CD4-positive, alpha-beta T cell treated with Interleukin-1 beta for 1 hour (primary cell): Measurements from ENCODE around the gene GOLGA8B.
"Not testable (repeated sequence)": the region's sequence is repeated elsewhere in the genome, so short reads cannot be mapped to it uniquely, and the experiment has no call there.

Experiments
- DNase-seq, 2 donors: peaks; one replicate each; pipeline ENCODE4 v3.0.0-alpha.2; 2020 to 2022

The GOLGA8B gene

DNA sequence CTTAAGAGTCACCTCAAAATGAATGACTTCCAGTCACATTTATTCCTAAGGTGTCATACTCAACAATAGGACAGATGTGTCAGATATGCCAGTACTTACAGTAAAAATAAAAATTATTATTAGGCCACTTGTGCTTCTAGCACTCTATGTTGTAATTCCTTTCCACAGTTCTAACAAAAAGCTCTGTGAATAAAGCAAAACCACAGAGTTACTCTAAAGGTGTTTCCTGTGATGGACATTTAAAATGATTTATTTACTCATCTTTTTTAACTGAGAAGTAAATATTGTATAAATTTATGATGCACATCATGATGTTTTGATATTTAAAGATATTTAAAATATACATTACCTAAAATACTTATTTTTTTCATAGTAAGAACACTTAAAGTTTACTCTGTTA lies 13.9 kb upstream of the GOLGA8B start:
- DNase-seq = no peak

GRCh38 chr15:34594361-34594760 lies 10.9 kb upstream of the GOLGA8B start:
- no peak for DNase-seq

DNA sequence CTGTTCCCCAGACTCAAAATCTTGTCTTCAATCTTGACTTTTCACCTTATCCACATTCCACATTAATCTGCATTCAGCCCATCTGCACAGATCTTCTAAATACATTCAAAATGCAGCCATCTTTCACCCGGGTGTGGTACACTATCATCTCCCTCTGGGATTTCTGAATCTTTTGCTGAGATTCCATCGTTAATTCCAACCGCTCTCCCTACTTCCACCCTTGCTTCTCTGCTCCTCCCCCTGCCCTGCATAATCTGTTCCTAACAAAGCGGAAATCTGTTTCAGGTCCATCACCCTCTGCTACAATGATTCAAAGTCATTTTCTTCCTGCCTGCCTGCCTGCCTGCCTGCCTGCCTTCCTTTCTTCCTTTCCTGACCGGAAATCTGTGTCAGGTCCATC lies 7.9 kb upstream of the GOLGA8B start:
- no peak for DNase-seq

DNA sequence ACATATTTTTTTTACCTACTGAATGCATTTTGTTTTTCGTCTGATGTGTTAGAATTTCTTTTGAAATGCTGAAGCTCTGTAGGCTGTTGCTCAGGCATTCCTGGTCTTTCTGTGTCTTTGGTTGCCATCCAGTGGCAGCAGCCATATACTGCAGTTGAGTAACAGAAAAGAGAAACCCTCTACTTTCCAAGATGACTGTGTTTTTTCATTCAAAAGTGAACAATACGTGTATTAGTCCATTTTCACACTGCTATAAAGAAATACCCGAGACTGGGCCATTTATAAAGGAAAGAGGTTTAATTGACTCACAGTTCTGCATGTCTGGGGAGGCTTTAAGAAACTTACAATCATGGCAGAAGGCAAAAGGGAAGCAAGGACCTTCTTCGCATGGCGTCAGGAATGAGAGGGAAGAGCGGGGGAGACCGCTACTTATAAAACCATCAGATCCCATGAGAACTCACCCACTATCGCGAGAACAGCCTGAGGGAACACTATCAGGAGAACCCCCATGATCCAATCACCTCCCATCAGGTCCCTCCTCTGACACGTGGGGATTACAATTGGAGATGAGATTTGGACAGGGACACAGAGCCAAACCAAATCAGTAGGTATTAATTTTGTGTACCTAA lies 4.7 kb upstream of the GOLGA8B start:
- peak; percentile 67 to 76 for DNase-seq

- DNase-seq = not testable (repeated sequence)
Measured at GRCh38 chr15:34585966-34586365, 2.5 kb upstream of the GOLGA8B start.

DNA sequence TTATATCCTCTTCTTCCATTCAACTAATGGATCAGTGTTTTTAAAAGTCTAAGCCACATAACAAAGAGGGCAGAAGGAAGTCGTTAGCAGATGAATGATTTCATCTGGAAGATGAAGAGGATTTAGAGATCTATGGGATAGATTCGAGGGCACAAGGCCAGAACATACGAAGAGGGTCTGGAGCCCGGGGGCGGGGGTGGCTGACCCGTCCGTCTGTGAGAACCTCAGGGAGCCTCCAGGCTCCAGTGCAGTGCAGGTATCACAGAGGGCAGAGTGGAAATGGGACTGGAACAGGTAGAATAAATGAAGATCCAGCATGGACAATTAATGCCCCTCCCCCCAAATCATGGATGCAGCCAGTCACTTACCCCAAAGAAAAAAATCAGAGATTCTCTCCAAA lies 1.5 kb upstream of the GOLGA8B start:
- no peak for DNase-seq

DNA sequence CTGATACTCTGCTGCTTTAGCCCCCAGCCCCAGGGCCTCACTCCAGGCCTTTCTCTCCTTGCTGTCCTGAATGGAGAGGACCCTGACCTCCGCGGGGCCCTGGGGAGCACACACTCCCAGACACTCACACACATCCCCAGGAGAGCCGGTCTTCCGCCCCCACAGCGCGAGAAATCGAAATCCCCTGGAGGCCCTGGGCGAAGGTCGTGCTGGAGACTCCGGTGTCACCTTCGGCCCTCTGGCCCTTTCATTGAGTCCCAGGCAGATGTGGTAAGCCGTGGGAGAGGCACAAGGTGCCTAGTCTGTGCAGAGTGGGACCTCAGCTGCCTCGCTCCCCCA lies 848 bp upstream of the GOLGA8B start:
- no peak for DNase-seq

- peak; percentile 22 to 38 for DNase-seq
Measured at GRCh38 chr15:34582461-34583371, 735 bp downstream of the GOLGA8B start.

DNA sequence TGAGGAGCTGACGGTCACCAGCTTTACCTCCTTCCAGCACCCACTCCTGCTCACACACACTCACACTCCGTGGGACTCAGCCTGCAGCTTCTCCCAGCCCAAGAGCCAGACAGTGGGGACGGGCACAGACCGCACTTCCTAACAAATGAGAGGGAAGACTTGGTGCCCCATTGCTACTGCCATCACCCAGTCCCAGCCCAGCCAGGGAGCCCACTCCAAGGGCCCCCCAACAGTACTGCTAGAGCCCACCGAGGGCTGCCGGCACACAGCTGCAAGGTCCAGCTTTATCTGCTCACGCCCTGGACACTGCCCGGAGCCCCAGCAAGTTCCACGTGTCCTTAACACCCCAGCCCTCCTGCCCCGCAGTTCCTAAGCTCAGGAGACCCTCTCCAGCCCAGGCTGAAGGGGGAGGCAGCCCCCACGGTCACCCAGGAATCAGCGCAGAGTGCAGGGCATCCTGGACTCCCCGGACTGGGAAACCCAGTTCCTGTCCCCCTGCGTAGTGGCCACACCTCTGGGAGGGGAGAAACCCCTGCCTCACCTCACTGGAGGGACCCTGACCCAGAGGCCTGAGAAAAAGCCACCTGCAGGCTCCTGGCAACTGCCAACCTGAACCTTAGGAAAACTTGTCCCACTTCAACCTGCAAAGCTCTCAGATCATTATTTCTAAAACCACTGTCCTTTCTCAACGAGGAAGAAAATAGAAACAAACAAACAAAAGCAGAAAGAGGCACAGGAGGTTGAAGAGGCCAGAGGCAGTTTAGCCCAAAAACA lies 1.6 kb downstream of the GOLGA8B start:
- DNase-seq = not testable (repeated sequence)

DNA sequence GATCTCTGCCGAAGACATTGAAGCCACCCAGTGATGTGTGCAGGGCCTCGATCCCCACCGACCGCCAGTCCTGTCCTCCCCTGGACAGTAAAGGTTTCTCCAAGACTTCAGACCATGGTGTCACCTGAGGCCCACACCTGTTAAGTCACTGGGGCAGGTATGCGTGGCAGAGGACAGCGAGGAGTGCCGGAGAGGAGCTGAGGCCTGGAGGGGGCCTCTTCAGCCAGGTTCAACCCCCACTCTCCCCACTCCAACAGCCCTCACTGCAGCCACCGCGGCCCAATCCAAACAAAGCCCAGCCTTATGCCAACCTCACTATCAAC lies 2.4 kb downstream of the GOLGA8B start:
- no peak for DNase-seq

DNA sequence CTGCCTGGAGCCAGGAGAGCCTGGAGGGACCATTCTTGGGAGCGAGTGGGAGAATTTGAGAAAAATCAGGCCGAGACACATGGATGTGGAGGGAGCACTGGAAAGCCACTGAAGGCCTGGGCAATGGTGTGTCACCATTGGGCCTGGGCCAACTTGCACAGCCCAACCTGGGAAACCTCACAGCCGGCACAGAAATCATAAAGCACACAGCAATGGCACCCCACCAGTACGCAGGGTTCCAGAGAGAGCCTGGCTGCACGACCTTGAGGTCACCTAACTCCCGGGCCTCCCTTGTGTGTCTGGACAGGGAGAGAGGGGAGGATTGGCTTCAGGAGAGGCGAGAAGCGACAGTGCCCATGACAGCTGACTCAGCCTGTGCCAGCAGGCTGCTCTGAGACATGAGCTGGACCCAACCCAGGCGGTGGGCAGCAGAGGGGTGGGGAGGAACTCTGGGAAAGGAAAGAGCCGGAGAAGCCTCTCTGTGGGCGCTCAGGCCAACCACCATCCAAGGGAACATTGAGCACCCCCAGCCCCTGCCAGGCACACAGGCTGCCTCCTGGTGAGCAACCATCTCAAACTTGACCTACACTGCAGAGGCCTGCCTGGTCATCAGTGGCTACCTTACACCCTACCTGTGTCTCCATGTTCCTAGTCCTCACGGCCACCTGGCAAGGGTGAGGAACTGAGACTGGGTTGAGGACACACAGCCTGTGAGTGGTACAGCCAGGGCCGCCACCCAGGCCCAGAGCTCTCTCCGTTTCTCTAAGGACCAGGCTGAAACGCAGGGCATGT lies 3.0 kb downstream of the GOLGA8B start:
- not testable (repeated sequence) for DNase-seq

DNA sequence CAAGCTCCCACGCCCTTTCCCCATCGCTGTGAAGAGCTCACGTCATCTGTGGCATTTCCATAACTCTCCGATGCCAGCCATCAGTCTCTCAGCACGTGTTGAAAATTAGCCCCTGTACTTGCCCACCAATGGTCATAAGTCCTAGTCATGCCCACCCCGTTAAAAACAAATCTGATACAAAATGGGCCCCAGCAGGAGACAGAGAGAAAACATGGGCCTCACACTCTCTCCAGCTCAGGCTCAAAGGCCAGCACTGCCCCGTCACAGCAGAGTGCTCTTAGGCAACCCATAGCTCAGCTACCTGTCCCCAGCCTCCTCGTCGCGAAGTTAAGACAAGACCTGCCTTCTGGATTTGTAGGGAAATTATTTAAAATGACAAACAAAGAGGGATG lies 5.2 kb downstream of the GOLGA8B start:
- DNase-seq = no peak

DNA sequence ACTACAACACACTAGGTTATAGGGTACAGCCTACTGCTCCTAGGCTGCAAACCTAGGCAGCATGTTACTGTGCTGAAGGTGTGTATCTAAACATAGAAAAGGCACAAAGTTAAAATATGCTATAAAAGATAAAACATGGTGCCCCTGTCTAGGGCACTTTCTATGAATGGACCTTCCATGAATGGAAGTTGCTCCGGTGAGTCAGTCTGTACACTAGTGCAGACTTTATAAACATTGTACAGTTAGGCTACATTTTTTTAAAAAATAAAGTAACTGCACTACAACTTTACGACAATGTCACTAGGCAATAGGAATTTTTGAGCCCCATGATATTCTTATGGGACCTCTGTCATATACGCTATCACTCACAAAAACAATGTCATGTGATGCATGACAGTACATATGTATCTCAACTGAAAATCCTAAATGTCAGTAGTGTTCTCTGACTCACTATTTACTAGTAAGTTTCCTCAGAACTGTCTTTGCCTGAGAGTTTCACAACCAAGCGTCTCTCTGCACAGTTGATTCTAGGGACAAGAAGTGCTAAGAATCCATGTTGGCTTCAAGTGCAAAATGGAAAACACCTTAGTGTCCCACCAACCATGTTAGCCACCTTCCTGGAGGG lies 5.7 kb downstream of the GOLGA8B start:
- DNase-seq = not testable (repeated sequence)

DNA sequence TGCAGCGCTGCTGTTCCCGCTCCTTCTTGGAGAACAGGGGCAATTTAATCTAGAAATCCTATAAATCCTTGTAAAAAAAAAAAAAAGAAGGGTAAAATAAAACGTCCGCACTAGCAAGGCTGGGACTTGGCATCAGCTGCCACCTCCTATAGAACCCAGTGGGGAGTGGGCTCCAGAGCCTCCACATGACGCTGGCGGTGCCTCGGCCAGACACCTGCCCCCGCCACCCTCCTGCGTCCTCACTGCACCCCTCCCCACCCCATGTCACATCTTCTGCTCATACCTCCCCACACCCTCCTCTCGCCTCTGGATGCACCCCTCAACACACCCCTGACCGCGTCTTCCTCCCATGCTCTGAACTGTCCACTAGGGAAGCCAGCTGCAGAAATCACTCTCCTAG lies 8.4 kb downstream of the GOLGA8B start:
- not testable (repeated sequence) for DNase-seq

DNA sequence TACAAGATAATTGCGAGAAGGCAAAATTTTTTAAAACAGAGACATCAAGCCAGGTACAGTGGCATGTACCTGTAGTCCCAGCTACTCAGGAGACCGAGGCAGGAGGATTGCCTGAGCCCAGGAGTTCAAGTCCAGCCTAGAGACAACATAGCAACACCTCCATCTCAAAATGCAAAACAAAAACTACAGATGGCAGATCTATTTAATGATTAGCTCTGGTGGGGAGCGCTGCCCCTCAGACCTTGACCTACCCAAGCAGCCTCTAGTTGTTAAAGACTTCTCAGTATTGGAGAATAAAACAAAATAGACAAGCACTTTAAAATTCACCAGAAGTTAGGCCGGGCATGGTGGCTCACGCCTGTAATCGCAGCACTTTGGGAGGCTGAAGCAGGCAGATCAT lies 10.5 kb downstream of the GOLGA8B start:
- not testable (repeated sequence) for DNase-seq

GRCh38 chr15:34572019-34572641 lies 11.3 kb downstream of the GOLGA8B start:
- DNase-seq = not testable (repeated sequence)

DNA sequence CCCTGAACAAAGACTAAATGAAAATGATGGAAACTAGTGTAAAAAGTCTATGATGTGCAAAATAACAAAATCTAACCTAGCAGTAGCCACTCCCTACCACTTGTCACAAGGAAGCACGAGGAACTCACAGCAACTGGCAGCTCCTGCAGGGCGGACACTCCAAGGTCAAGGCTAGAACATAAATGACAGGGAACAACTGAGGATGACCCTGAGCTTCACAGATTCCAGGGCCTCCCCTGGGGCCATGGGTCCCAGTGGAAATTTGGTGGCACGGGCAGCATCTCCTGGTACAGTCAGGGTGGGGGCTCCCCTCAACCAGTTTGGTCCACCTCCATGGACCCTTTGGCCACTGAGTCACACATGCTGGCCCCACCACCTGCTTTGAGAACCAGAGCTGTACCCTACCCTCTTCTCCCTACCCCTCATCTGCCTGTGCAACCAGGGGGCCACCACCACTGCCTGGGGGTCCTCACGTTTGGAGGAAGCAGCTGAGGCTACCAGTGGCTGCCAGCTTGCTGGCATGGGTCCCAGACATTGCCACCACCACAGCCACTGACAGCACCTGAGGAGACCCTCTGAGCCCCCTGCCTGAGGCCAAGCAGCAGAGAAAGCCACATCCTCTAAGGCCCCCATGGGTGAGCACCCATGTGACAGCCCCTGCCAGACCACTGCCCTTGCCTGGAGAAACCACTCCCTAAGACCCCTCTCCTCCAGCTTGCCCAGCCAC lies 13.6 kb downstream of the GOLGA8B start:
- not testable (repeated sequence) for DNase-seq

GRCh38 chr15:34567174-34567573 lies 16.3 kb downstream of the GOLGA8B start:
- DNase-seq = not testable (repeated sequence)

- DNase-seq = not testable (repeated sequence)
Measured at GRCh38 chr15:34564711-34565110, 18.7 kb downstream of the GOLGA8B start.

GRCh38 chr15:34560814-34561213 lies 22.6 kb downstream of the GOLGA8B start:
- not testable (repeated sequence) for DNase-seq

DNA sequence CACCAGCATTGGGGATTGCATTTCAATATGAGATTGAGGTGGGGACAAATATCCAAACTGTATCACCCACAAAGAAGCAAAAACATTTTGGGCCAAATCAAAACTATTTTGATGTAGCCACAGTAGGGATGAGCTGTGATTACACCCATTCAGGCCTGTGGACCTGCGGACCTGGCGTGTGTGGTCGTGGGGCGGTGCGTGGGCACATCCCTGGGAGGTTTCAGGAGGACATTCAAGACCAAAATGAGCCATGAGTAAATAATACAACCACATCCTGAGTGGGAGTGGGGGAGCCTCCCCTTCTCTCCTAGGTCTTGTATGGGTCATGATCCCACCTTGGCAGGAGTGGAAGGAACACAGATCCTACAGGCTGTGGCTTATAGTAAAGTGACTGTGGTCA lies 23.7 kb downstream of the GOLGA8B start:
- DNase-seq = not testable (repeated sequence)
